Activated T-cell treated with anti-CD3 and anti-CD28 coated beads, Interleukin-2, amount 50 U/mL, for 24 hours (primary cell): ENCODE results near the gene AS3MT.

ENCODE experiments used
- DNase-seq: peaks from one replicate; pipeline ENCODE4 v3.0.0-alpha.2; 2020
- H3K27ac Mint-ChIP-seq: 2 replicates; pipeline ENCODE4 v1.8.0; 2020; ENCODE audit warnings: mild to moderate bottlenecking, mixed read lengths
- H3K27me3 Mint-ChIP-seq: 2 replicates; pipeline ENCODE4 v1.8.0; 2020; ENCODE audit warnings: mixed read lengths
- H3K36me3 Mint-ChIP-seq: 2 replicates; pipeline ENCODE4 v1.8.0; 2020; ENCODE audit warnings: low read depth, mixed read lengths
- H3K4me1 Mint-ChIP-seq: 2 replicates; pipeline ENCODE4 v1.8.0; 2020; ENCODE audit warnings: low read depth, mixed read lengths
- H3K4me3 Mint-ChIP-seq: 2 replicates; pipeline ENCODE4 v1.8.0; 2020; ENCODE audit warnings: mild to moderate bottlenecking, moderate library complexity, mixed read lengths
- H3K9me3 Mint-ChIP-seq: 2 replicates; pipeline ENCODE4 v1.8.0; 2020; ENCODE audit warnings: mixed read lengths

AS3MT gene

GRCh38 chr10:102949916-102950315 is 80.6 kb downstream of the AS3MT start:
- no peak for DNase-seq
- peaks cover 2% of the 10 kb centered on the region for H3K36me3 Mint-ChIP-seq
- H3K4me3 Mint-ChIP-seq: no peak overlapping the region
- H3K4me1 Mint-ChIP-seq: no peaks in the 10 kb centered on the region
- no peaks in the 10 kb centered on the region for H3K9me3 Mint-ChIP-seq
- no peak overlapping the region for H3K27ac Mint-ChIP-seq
- no peaks in the 10 kb centered on the region for H3K27me3 Mint-ChIP-seq

- H3K9me3 Mint-ChIP-seq: no peaks in the 10 kb centered on the region
- DNase-seq: no peak
- no peaks in the 10 kb centered on the region for H3K27me3 Mint-ChIP-seq
- no peak overlapping the region for H3K4me3 Mint-ChIP-seq
- no peaks in the 10 kb centered on the region for H3K4me1 Mint-ChIP-seq
- H3K36me3 Mint-ChIP-seq: peaks cover 2% of the 10 kb centered on the region
- H3K27ac Mint-ChIP-seq: no peak overlapping the region
Measured at GRCh38 chr10:102951316-102951715, 82.0 kb downstream of the AS3MT start.
